HG03045 (cell line): ENCODE measurements around the gene CD68.

Experiments
- ATAC-seq: cut with Tn5 transposase; IDR thresholded peaks from one replicate; pipeline ENCODE4 v1.9.1; 2021; ENCODE audit warnings: mild to moderate bottlenecking, moderate library complexity; ENCODE audit not compliant: unreplicated experiment

The CD68 gene

GRCh38 chr17:7579001-7579833 lies at the start of gene CD68:
Gene CD68, plus strand, starts transcription at chr17:7579638. Its CDS starts 40 bp downstream, at chr17:7579678.
- ATAC-seq, result no peak

- ATAC-seq, result no peak
These were observed 49.2 kb upstream of the CD68 start for GRCh38 chr17:7530023-7530900.

GRCh38 chr17:7538050-7538449 lies 41.4 kb upstream of the CD68 start:
- no peak for ATAC-seq

- no peak for ATAC-seq
These were observed 40.4 kb upstream of the CD68 start for GRCh38 chr17:7538891-7539545.

GRCh38 chr17:7541074-7541621 lies 38.3 kb upstream of the CD68 start:
- no peak for ATAC-seq

GRCh38 chr17:7544911-7545310 lies 34.5 kb upstream of the CD68 start:
- ATAC-seq, result no peak

- ATAC-seq, result no peak
These were observed 30.6 kb upstream of the CD68 start, which contains the start of gene TNFSF12 for GRCh38 chr17:7548585-7549400. Gene TNFSF12, plus strand, starts transcription at chr17:7549058. Its CDS starts 96 bp downstream, at chr17:7549154.

GRCh38 chr17:7549401-7550055 lies 29.9 kb upstream of the CD68 start:
- no peak for ATAC-seq

- ATAC-seq, result no peak
These were observed 29.1 kb upstream of the CD68 start for GRCh38 chr17:7550344-7550743.

GRCh38 chr17:7551396-7551795 lies 28.0 kb upstream of the CD68 start:
- no peak for ATAC-seq

GRCh38 chr17:7552621-7553051 lies 26.8 kb upstream of the CD68 start:
- ATAC-seq, result no peak

- ATAC-seq, result no peak
These were observed 26.1 kb upstream of the CD68 start for GRCh38 chr17:7553356-7553755.

GRCh38 chr17:7555320-7555948 lies 24.0 kb upstream of the CD68 start:
- no peak for ATAC-seq

GRCh38 chr17:7556627-7557026 lies 22.8 kb upstream of the CD68 start:
- no peak for ATAC-seq

GRCh38 chr17:7557147-7557764 lies 22.2 kb upstream of the CD68 start:
- no peak for ATAC-seq

GRCh38 chr17:7557775-7558543 lies 21.5 kb upstream of the CD68 start:
- no peak for ATAC-seq

GRCh38 chr17:7558544-7559319 lies 20.7 kb upstream of the CD68 start, which contains the start of gene TNFSF13:
Gene TNFSF13, plus strand, starts transcription at chr17:7558750. Its CDS starts 290 bp downstream, at chr17:7559040.
- ATAC-seq, result no peak
